Activated effector memory CD4-positive, alpha-beta T cell treated with anti-CD3 and anti-CD28 coated beads, Interleukin-2, amount 50 U/mL, for 16 hours (primary cell): ENCODE results near the gene PPIL1.
A peak's percentile ranks its signal among the peaks of the same experiment; 100 is the strongest.
"Not testable (repeated sequence)": the region's sequence is repeated elsewhere in the genome, so short reads cannot be mapped to it uniquely, and the experiment has no call there.

Experiments used
- DNase-seq: peaks from one replicate; pipeline ENCODE4 v3.0.0-alpha.2; 2020

Gene PPIL1

DNA sequence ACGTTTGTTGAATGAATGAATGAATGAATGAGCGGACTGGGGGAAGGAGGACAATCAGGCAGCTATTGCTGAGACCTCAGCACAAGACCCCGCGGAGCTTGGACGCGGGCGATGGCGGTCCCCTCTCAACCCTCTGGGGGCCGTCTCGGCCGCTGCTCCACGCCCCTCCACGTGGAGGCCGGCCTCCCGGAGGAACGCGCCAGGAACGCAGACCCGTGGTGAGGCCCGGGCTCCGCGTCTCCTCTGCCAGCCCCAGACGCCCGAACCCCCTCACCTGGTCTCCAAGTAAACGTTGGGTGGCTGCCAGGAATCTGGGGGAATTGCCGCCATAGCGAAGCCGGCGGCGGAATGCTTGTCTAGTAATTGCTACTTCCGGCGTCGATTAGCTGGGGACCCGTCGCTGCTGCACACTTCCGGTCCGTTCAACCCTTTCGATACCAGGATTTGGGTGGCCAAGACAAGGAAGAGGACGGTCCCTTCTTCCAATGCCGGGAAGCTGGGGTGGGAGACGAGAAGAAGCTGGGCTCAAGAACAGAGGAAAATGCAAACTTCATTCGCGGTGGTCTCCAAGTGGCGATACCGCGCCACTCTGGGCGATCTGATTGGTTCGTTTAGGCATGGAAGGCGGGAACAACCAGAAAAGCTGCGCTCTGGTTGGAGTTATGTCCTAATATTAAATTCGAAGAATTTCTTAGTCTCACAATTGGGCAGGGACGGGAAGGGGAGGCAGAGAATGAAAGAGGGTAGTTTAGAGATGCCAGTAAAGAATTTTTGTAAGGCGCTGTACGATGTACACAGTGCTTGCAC is at the start of gene PPIL1:
Gene PPIL1 (minus strand): TSS at position 361 of the 807 bp plus-strand sequence. CDS start 31 bp downstream, at position 330.
- peak; percentile 93 for DNase-seq

DNA sequence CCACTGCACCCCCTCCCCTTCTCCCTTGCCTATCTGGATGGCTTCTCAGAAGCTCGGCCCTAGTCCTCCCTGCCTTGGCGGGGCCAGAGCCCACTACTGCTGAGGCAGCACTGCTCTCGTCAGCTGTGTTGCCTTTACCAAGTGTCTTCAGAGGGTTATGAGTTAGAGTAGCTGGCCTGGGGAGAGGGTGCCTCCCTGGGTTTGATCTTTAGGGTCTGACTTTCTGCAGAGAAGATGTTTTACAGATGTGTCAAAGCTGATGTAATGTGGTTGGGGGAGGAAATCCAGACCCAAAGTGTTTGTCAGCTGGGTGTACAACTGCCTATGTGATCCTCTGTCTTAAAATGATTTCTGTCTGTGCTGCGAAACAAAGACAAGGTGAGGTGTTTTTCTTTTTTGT is 49.5 kb upstream of the PPIL1 start:
- no peak for DNase-seq

- DNase-seq = no peak
Observed at GRCh38 chr6:36920546-36920945, 45.9 kb upstream of the PPIL1 start.

GRCh38 chr6:36920049-36920448 is 45.4 kb upstream of the PPIL1 start:
- no peak for DNase-seq

DNA sequence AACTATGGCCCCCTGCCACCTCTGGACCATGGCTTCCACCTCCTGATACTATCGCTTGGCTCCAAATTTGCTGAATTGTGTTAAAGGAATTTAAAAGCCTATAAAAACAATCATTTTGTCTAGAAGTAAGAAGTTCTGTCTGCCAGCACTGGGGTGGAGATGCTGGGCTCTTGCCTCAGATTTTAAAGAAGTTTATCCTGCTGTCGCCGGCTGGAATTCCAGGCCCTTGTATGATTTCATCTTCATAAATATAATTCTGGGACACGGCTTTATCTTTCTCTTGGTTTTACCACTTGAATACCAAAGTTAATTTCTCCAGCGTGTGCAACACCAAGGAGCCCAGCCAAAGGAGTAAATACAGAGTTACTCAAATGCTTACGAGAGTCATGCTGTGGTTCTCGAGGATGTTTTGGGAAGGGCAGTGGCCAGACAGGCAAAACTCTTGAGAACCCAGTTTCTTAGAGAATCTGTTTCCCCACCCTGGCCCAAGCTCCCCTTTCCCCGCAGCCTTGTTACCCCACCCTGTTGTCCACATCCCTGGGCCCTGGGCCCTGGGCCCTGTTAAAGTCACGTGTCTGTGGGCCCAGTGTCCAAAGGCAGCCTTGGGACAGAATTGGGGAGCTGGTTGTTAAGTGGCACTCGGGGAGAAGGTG is 43.1 kb upstream of the PPIL1 start:
- DNase-seq = no peak

DNA sequence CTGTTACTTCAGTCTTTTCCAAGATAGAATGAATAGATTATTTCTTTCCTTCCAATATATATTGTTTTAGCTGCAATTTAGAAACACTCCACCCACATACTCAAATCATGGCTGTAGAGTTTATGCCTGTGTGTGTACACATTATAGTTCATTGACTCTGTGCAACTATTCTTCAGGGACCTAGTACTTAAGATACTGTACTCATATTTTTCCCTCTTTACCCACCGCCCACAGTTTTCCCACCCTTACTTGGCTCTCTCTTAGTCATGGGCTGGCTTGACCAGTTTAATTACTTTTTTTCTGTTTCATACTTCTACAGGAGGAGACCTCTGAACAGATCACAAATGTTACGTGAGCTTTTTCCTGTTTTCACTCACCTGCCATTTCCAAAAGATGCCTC is 41.5 kb upstream of the PPIL1 start:
- no peak for DNase-seq

- DNase-seq = no peak
Observed at GRCh38 chr6:36915599-36915998, 41.0 kb upstream of the PPIL1 start.

DNA sequence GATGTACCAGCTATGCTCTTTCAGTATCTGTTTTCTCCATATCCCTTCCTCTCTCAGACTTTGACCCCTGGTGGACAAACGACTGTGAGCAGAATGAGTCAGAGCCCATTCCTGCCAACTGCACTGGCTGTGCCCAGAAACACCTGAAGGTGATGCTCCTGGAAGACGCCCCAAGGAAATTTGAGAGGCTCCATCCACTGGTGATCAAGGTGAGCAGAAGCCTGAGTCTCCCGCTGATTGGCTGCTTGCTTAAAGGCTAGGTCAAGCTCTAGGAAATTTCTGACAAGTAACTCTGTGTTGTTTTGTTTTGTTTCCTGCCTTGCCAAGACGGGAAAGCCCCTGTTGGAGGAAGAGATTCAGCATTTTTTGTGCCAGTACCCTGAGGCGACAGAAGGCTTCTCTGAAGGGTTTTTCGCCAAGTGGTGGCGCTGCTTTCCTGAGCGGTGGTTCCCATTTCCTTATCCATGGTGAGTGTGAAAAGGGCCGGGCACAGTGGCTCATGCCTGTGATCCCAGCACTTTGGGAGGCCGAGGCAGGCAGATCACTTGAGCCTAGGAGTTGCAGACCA is 39.7 kb upstream of the PPIL1 start:
- peak; percentile 72 for DNase-seq

- no peak for DNase-seq
Observed at GRCh38 chr6:36913082-36913481, 38.5 kb upstream of the PPIL1 start.

- peak; percentile 85 for DNase-seq
Observed at GRCh38 chr6:36912586-36912985, 38.0 kb upstream of the PPIL1 start.

DNA sequence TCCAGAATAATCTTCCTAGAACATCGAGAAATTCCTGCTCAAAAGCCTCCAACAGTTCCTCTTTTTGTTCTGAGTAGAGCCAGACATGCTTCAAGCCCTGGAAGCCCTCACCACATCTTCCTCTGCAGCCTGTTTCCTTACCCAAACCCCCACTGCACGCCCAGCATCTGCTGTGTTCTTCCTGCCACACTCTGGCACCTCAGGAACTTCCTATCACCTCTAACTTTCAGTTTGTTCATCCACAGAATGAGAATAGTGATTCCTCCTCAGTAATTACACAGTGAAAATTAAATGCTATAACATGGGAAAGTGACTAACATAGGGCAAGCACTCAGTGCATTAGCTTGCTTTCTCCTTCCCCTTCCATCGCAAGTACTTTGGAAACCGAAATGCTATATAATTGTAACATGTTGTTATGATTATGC is 37.4 kb upstream of the PPIL1 start:
- peak; percentile 72 for DNase-seq

DNA sequence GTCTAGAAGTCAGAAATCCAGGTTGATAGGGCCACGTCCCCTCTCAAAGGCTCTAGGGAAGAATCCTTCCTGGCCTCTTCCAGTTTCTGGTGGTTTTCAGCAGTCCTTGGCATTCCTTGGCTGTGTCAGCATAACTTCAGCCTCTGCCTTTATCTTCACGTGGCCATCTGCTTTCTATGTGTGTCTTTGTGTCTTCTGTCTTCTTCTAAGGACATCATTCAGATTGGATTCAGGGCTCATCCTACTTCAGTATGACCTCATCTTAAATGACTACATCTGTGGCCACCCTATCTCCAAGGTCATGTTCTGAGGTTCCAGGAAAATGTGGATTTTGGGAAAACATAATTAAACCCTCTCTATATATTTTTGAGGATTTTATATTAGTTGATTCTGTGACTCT is 34.1 kb upstream of the PPIL1 start:
- no peak for DNase-seq

DNA sequence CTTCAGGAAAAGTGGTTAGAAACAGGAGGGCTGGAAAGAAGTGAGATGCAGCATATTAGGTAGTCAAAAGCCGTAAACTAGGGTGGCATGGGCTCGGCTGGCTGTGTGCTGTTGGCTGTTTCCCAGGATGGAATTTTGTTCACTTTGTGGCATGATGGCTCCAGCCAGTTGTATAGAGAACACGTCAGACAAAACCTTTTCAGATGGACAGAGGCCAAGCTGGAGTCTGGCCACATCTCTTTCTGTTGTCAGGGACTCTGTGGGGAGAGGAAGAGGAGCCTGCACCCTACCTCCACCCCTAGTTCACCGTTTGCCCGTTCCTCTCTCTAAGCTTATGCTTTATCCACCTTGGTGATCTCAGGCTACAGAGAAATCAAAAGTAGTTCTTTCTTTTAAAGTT is 33.2 kb upstream of the PPIL1 start:
- no peak for DNase-seq

GRCh38 chr6:36906539-36907325 is 32.1 kb upstream of the PPIL1 start:
- DNase-seq = no peak

DNA sequence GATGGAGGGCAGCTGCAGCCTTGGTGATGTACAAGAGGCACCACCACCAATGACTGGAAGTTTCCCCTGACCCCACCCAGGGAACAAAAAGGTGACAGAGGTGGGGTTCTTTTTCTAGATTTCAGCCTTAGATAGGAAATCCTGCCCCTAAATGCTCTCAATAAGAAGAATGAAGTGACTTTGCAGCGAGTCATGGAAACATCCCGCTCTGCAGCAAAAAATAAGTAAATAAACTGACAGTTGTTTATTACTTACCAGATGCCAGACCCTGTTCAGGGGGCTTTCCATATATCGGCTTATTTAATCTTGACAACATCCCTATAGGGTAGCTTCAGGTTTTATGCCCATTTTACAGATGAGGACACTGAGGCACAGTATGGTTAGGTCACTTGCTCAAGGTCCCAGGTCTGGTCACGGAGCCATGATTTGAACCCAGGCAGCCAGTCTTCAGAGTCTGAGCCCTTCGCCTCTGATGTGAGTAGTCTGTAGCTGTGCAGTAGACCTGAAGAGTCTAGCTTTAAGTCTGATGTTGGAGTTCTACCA is 30.3 kb upstream of the PPIL1 start:
- no peak for DNase-seq

- no peak for DNase-seq
Observed at GRCh38 chr6:36904114-36904513, 29.5 kb upstream of the PPIL1 start.

GRCh38 chr6:36897609-36898008 is 23.0 kb upstream of the PPIL1 start:
- no peak for DNase-seq

DNA sequence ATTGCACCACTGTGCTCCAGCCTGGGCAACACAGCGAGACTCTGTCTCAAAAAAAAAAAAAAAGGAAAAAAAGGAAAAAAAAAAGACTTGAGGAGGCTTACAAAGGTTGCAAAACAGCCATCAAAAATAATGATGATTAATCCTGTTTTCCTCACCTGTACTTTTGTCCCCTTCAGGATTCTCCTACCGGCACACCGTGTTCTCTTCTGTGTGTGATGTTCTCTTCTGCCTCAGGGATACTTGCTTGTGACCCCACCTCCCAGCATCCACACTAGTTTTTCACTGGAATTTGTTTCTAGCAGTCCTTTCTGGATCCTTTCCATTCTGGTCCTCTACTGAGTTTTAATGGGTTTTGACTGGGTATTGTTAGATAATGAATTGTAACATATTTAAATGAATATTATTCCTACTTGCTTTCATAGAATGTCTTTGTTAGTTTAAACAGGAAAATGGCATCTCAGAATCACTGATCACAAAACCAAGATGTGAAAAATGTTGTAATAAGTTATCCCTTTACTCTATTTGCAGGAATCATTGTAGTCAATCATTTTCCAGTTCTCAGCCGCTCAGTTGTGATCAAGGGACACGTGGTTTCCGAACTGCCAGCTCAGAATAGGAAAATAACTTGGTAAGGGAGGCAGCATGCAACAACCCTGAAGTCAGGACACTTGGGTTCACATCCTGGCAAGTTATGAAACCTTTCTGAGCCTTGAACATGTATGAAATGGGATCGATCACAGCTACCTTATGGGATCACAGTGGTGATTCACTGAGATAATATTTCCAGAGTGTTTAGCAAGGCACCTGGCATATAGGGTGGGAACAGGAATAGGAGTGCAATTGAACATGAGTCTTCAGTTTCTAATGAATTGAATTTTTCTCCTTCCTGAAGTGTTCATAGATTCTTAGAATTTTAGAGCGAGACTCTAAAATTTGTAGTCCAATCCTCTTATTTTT is 19.7 kb upstream of the PPIL1 start:
- no peak for DNase-seq

- not testable (repeated sequence) for DNase-seq
Observed at GRCh38 chr6:36891153-36891552, 16.6 kb upstream of the PPIL1 start.

- no peak for DNase-seq
Observed at GRCh38 chr6:36890112-36890663, 15.6 kb upstream of the PPIL1 start.
